ENCODE data around the gene BICC1.

GRCh38 chr10:58648131-58648530 lies 135.5 kb downstream of the BICC1 start:
- no peak for TF ChIP-seq CTCF (conservative IDR thresholded peaks at IDR 0.05 in 1 of 2, IDR thresholded peaks at IDR 0.05 in 1 of 2; ENCODE audit: low read depth in 1 of 2, low read length in 2 of 2)
- no peak for TF ChIP-seq EZH2 (IDR thresholded peaks at IDR 0.05; ENCODE audit: low read length, missing control alignments)
